GM18858 (cell line): ENCODE results near the gene POLQ.
"Not testable (repeated sequence)": the region's sequence is repeated elsewhere in the genome, so short reads cannot be mapped to it uniquely, and the experiment has no call there.

ENCODE experiments used
- ATAC-seq: cut with Tn5 transposase; IDR thresholded peaks from one replicate; pipeline ENCODE4 v1.9.1; 2021; ENCODE audit not compliant: unreplicated experiment

POLQ gene

DNA sequence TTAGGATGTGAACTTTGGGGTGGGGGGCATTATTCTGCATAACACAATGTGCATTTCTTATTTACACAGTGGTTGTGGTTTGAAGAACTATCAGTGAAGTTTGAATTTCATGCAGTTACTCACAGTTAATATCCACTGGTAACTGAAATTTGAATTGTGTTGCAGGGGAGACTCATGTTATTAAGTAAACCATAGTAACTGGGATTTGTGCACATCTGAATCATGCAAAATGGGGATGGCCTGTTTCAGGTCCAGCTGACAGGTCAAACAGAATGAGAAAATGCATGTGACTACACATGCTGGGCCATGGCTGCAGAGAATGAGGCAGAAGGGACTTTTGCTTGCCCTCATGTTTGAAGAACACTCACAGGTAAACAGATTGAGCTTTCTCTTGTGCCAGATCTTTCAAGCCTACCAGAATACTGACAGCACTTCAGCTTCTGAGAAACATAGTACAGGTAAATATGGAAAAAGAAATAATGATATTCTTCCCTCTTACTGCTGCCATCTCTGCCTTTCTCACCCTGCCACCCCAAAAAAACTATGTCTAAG, 115.0 kb downstream of the POLQ start:
- ATAC-seq, result no peak

DNA sequence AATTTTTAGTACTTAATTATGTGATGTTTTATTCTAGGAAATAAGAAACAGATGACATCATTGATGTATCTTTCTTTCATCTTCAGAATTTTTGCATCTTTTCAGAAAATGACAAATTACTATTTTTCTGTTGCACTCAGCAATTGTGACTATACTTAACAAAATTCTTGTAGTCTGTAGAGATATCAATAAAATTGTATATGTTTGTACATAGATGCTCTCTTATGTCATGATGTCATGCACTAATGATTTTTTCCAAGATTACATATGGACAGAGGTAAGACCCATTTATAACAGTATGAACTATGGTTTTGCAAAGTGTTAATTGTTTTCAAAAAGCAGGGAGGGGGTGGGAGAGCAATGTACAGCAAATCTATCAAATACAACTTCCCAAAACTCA, 121.2 kb downstream of the POLQ start:
- ATAC-seq, result no peak

DNA sequence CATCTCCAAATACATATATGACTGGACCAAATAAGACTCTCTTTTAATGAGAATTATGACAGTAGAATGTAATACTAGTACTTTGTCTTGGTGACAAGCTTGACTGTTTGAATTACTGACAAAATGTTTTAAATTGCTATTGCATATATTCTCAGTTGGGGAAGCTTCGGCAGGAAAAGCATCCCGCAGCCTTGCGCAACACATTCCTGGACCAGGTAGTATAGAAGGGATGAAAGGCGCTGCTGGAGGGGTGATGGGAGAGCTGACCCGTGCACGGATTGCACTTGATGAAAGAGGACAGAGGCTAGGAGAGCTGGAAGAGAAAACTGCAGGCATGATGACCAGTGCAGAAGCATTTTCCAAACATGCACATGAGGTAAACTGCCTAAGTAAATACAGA, 127.6 kb downstream of the POLQ start:
- no peak for ATAC-seq

DNA sequence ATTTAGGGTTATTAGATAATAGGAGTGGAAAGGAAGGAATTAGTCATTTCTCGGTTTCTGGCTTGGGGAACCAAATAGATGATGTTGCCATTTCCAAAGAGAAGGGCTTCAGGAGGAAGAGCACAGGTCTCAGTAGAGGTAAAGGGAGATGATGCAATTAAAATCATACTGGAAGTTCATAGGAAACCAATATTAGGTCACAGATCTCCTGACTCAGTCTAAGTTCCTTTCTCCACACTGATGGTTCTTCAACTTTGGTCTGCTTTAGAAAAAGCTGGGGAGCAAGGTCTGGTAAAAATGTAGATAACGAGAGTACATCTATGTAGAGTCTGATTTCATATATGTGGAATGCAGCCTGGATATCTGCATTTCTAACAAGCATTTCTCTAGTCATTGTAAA, 130.9 kb downstream of the POLQ start:
- no peak for ATAC-seq

DNA sequence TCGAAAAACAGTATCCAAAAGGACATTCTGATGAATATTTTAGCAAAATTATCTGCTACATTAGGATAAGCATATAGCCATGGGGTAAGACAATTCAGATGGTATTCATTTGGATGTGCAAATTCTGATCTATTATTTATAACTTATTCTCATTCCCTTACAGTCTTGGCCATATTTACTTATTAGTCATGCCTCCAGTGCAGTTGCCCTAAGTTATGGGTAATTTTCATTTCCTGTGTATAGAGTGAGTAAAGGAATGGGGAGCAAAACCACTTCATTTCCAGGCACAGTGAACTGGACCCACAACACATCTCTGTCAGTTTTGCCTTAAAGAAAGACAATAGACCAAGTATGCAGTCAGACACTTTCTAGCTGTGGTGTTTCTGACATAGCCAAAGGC, 134.3 kb downstream of the POLQ start:
- no peak for ATAC-seq

DNA sequence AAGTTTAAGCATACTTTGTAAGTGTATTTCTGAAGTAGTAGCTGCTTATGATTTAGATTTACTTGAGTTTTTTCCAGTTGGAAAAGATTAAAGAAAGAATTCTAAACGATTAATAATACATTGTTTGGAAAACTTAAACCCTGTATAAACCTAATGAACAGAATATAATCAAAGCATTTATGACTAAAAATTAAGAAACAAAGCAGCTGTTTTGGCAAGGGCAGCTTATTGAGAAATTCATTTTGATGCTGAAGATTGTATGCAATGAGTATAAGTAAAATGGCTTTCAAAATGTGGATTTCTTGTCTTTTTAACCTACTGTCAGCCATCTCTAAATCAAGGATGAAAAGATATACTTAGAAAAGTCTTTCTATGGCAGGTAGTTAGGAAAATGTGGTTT, 140.2 kb downstream of the POLQ start:
- no peak for ATAC-seq

DNA sequence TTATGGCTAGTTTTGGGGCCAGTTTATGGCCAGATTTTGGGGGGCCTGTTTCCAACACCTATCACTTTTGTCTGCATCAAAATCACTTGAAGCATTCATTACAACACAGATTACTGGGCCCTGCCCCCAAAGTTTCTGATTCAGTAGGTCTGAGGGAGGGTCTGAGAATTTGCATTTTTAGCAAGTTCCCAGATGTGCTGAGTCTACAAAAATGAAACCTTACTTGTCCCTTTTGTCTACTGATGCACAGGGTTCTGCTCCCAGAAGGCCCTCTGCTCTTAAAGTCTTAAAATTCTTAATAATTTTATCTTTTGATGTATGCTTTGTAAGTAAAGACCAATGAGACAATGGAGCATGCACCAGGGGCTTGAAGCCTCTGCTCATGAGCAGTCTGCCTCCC, 146.0 kb downstream of the POLQ start:
- no peak for ATAC-seq

DNA sequence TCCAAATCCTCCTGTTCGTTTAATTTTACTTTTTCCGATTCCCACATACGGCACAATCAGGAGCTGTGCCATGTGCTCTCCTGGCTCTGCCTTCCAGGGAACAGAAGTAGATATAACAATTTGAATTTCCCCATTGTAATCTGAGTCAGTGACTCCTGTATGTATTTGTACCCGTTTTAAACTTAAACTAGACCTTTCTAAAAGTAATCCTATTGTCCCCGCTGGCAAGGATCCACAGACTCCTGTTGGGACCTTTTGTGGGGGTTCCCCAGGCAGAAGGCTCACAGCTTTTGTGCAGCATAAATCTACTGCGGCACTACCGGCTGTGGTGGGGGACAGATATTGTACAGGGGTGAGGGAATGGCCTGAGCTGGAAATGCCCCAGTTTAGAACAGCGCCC, 147.7 kb downstream of the POLQ start:
- ATAC-seq, result not testable (repeated sequence)

DNA sequence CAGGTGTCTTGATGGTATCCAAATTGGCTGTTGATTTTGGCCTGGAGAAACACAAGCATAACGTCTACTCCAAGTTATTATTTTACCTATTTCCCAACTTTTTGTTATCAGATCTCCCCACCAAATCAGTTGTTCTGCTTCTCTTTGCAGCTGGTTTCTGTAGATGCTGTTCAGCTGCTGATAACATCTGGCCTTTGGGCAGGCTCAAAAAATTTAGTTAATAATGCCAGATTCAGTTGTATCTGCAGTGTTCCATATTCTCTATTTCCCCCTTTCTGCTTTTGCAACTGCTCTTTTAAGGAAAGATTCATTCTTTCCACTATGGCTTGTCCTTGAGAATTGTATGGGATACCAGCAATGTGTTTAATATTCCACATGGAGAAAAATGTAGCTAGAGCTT, 149.8 kb downstream of the POLQ start:
- not testable (repeated sequence) for ATAC-seq

DNA sequence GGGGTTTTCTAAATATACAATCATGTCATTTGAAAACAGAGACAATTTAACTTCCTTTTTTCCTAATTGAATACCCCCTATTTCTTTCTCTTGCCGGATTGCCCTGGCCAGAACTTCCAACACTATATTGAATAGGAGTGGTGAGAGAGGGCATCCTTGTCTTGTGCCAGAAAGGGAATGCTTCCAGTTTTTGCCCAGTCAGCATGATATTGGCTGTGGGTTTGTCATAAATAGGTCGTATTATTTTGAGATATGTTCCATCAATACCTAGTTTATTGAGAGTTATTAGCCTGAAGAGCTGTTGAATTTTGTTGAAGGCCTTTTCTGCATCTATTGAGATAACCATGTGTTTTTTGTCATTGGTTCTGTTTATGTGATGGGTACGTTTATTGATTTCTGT, 157.5 kb downstream of the POLQ start:
- ATAC-seq, result not testable (repeated sequence)
